Erythroblast (primary cell): ENCODE results near the gene TTL.

Experiments used
- GATA1 ChIP-seq: IDR thresholded peaks from 2 replicates; pipeline ENCODE4 v1.6.1; 2011; ENCODE audit warnings: low read depth, mild to moderate bottlenecking, control low read depth, low read length, moderate library complexity
- POLR2A ChIP-seq: IDR thresholded peaks from 2 replicates; pipeline ENCODE4 v1.6.1; 2011; ENCODE audit warnings: mild to moderate bottlenecking, low read length

GRCh38 chr2:112585400-112585799, 103.4 kb downstream of the TTL start:
- no peak for TF ChIP-seq GATA1
- no peak for TF ChIP-seq POLR2A
